ENCODE data around the gene GASK1B. TPM values are rescaled to one million over a fixed set of nuclear protein-coding genes. Genes with fewer than 3 reads are reported as not detected.

GASK1B gene
- total and polyA plus RNA-seq, 2 of the 13 experiments (the other 11 are each of a cell fraction or from before 2014, with no cell fraction given) = 29.1 to 40.4 TPM

- peak; percentile 43 for DNase-seq (ENCODE audit: low spot score)
- CTCF ChIA-PET (ENCODE audit: low intra/inter-chr PET ratio, low total read pairs) = interaction anchor here (0.8 to 1.8 kb wide), 4 partner anchors 62 to 431 kb away, joined by 3 to 10 read pairs (median 4); no protein-coding TSS in a partner anchor
- POLR2A ChIA-PET = no interaction called here
- 51% methylated on average over 3 of the region's 3 CpGs for WGBS (ENCODE audit: low lambda C conversion rate)
- Histone ChIP-seq H3K27me3 (ENCODE audit: control insufficient read depth in 1 of 2, insufficient read depth in 2 of 2, low read length in 2 of 2) (no peaks in the 10 kb centered on the region), H3K4me3 (replicated peaks in 1 of 3; ENCODE audit: insufficient read depth in 1 of 3, low read depth in 2 of 3, low read length in 3 of 3) (no peak overlapping the region), H3K9ac (ENCODE audit: insufficient read depth, low read depth, low read length) (no peak overlapping the region), H4K20me1 (ENCODE audit: insufficient read depth, low read length) (no peaks in the 10 kb centered on the region), H3K36me3 (replicated peaks in 1 of 2; ENCODE audit: control insufficient read depth in 1 of 2, insufficient read depth in 2 of 2, low read length in 2 of 2) (peaks cover 0 to 16% of the 10 kb centered on the region in 2 experiments; a peak in 1 of 5 replicates), H3K4me2 (ENCODE audit: low read depth, low read length) (no peak overlapping the region), H3K79me2 (ENCODE audit: insufficient read depth, low read length) (no peaks in the 10 kb centered on the region), H3K9me3 (ENCODE audit: low read length) (no peaks in the 10 kb centered on the region), H2AFZ (ENCODE audit: low read length) (no peak overlapping the region), H3K4me1 (ENCODE audit: insufficient read depth, low read length) (no peaks in the 10 kb centered on the region), H3K27ac (ENCODE audit: extremely low read length, insufficient read depth, low read length) (no peak overlapping the region)
- in situ Hi-C loops (cut with HindIII; ENCODE audit: extremely low pct_ligation_motif_present, low pct_unique_long_range_greater_than_20kb) (loop anchor here (5.0 kb wide), 1 partner anchor 64 kb away; no protein-coding TSS in a partner anchor), intact Hi-C loops (cut with micrococcal nuclease; ENCODE audit: unreplicated experiment) (loop anchor here (1.0 kb wide), 2 partner anchors 17 to 62 kb away; partner anchors contain the start of gene TMEM144)
- FAIRE-seq = peak; percentile 60
- no TSS peak for BruUV-seq (replicated peaks)
- peak; percentile 67 for ATAC-seq
- no peak for TF ChIP-seq ZFP1 (CRISPR knock-in tag; IDR thresholded peaks at IDR 0.05)
- peak; percentile 27; the same call in 1 of the 2 replicates for TF ChIP-seq RAD21 (CRISPR knock-in tag; IDR thresholded peaks at IDR 0.05)
- no peak for TF ChIP-seq ZNF180 (CRISPR knock-in tag; IDR thresholded peaks at IDR 0.05; ENCODE audit: borderline replicate concordance, low read depth)
- peak; percentile 45 for TF ChIP-seq SMC3 (IDR thresholded peaks at IDR 0.05; ENCODE audit: low read length)
- no peak for TF ChIP-seq ZFP41 (CRISPR knock-in tag; IDR thresholded peaks at IDR 0.05; ENCODE audit: borderline replicate concordance)
- no peak for TF ChIP-seq ZFAT (CRISPR knock-in tag; conservative IDR thresholded peaks at IDR 0.05)
- TF ChIP-seq POLR2AphosphoS2 (IDR thresholded peaks at IDR 0.05; ENCODE audit: low read depth, low read length) = no peak
- no peak for TF ChIP-seq ZSCAN30 (CRISPR knock-in tag; IDR thresholded peaks at IDR 0.05)
- TF ChIP-seq MLLT10 (CRISPR knock-in tag; IDR thresholded peaks at IDR 0.05) = no peak
- no peak for TF ChIP-seq ZNF281 (CRISPR knock-in tag; IDR thresholded peaks at IDR 0.05; ENCODE audit: borderline replicate concordance)
- TF ChIP-seq NFE2 (CRISPR knock-in tag; IDR thresholded peaks at IDR 0.05) = no peak
- peak; percentile 65 for TF ChIP-seq CTCF (CRISPR knock-in tag; IDR thresholded peaks at IDR 0.05)
- no peak for TF ChIP-seq TFDP2 (CRISPR knock-in tag; IDR thresholded peaks at IDR 0.05)
These were observed 20.4 kb upstream of the GASK1B start for GRCh38 chr4:158193171-158193749.
